Mesendoderm (in vitro differentiated cells): ENCODE results near the gene NSMCE1.

Experiments
- DNase-seq: peaks from one replicate; pipeline ENCODE4 v3.0.0; 2013
- H2AK5ac ChIP-seq: 2 replicates; pipeline ENCODE4 v1.6.1; 2013; ENCODE audit warnings: low read length, inconsistent platforms
- H2BK120ac ChIP-seq: 2 replicates; pipeline ENCODE4 v1.6.1; 2013; ENCODE audit warnings: low read depth, mild to moderate bottlenecking, low read length, moderate library complexity, mixed read lengths
- H2BK15ac ChIP-seq: replicated peaks from 2 replicates; pipeline ENCODE4 v1.6.1; 2013; ENCODE audit warnings: low read depth, mild to moderate bottlenecking, moderate library complexity
- H2BK5ac ChIP-seq: 2 replicates; pipeline ENCODE4 v1.6.1; 2013; ENCODE audit warnings: low read length, inconsistent platforms
- H3K18ac ChIP-seq: 2 replicates; pipeline ENCODE4 v1.6.1; 2013; ENCODE audit warnings: mild to moderate bottlenecking, low read length, mixed read lengths
- H3K23ac ChIP-seq: one replicate; pipeline ENCODE4 v1.6.1; 2013; ENCODE audit warnings: low read length
- H3K27ac ChIP-seq: 2 replicates; pipeline ENCODE4 v1.5.1; 2013; ENCODE audit warnings: low read depth, mild to moderate bottlenecking, inconsistent platforms, low read length, moderate library complexity
- H3K27me3 ChIP-seq: 2 replicates; pipeline ENCODE4 v1.6.1; 2013; ENCODE audit warnings: low read length, control low read depth, mild to moderate bottlenecking, inconsistent platforms; ENCODE audit not compliant: insufficient read depth, poor library complexity
- H3K36me3 ChIP-seq: 2 replicates; pipeline ENCODE4 v1.6.1; 2013; ENCODE audit warnings: low read length, inconsistent platforms; ENCODE audit not compliant: control insufficient read depth, insufficient read depth
- H3K4ac ChIP-seq: one replicate; pipeline ENCODE4 v1.6.1; 2013; ENCODE audit warnings: low read depth, mild to moderate bottlenecking, low read length, moderate library complexity
- H3K4me1 ChIP-seq: 2 replicates; pipeline ENCODE4 v1.6.1; 2013; ENCODE audit warnings: low read depth, low read length, inconsistent platforms; ENCODE audit not compliant: control insufficient read depth
- H3K4me2 ChIP-seq: 2 replicates; pipeline ENCODE4 v1.6.1; 2013; ENCODE audit warnings: low read length
- H3K4me3 ChIP-seq: 2 replicates; pipeline ENCODE4 v1.5.1; 2013; ENCODE audit warnings: mild to moderate bottlenecking, low read length
- H3K56ac ChIP-seq: one replicate; pipeline ENCODE4 v1.6.1; 2013; ENCODE audit warnings: low read length
- H3K79me1 ChIP-seq: 2 replicates; pipeline ENCODE4 v1.6.1; 2013; ENCODE audit warnings: low read length, inconsistent platforms
- H3K79me2 ChIP-seq: 2 replicates; pipeline ENCODE4 v1.6.1; 2013; ENCODE audit warnings: mild to moderate bottlenecking, low read length; ENCODE audit not compliant: control insufficient read depth, insufficient read depth
- H3K9ac ChIP-seq: 2 replicates; pipeline ENCODE4 v1.6.1; 2013; ENCODE audit warnings: low read length, inconsistent platforms
- H4K5ac ChIP-seq: one replicate; pipeline ENCODE4 v1.6.1; 2013; ENCODE audit warnings: low read length
- H4K8ac ChIP-seq: one replicate; pipeline ENCODE4 v1.6.1; 2013; ENCODE audit warnings: low read depth, mild to moderate bottlenecking, control low read depth, low read length, moderate library complexity
- WGBS: extraction: QIAGEN DNeasy Blood & Tissue Kit; methylation state at CpG from one replicate; pipeline ENCODE4 v1.1.7; 2013; ENCODE audit warnings: low lambda C conversion rate, missing lambda C conversion rate; ENCODE audit not compliant: insufficient coverage; ENCODE audit errors: extremely low coverage; 5-methylcytosine and 5-hydroxymethylcytosine counted together

Gene NSMCE1

DNA sequence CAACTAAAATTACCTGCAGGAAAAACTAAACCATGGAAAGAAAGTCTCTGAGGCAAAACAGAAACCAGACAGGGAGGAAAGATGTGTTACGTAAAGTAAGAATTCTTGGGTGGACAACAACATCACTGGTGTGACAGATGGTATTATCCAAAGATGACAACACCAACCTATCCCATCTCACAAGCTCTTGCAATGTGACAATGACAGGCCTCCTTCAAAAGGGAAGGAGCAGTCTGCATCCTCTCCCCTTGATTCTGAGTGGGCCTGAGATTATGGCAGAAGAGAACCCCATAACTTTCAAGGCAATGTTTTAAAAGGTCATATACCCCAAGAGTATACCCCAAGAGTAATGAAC is 82.8 kb downstream of the NSMCE1 start:
- no CpG with 5 or more reads among the region's 1 CpG for WGBS
- Histone ChIP-seq H3K4me3 (no peak overlapping the region), H3K36me3 (no peaks in the 10 kb centered on the region), H3K23ac (no peak overlapping the region), H4K8ac (no peak overlapping the region), H2BK15ac (no peak overlapping the region), H2AK5ac (no peak overlapping the region), H3K4me2 (no peak overlapping the region), H3K56ac (no peak overlapping the region), H3K4ac (no peak overlapping the region), H3K79me2 (no peaks in the 10 kb centered on the region), H2BK5ac (no peak overlapping the region), H3K27me3 (no peaks in the 10 kb centered on the region), H2BK120ac (no peak overlapping the region), H3K9ac (no peak overlapping the region), H3K79me1 (no peaks in the 10 kb centered on the region), H3K27ac (no peak overlapping the region), H3K18ac (no peak overlapping the region), H3K4me1 (no peaks in the 10 kb centered on the region), H4K5ac (no peak overlapping the region)
- no peak for DNase-seq

- H2BK5ac ChIP-seq = no peak overlapping the region
- H3K36me3 ChIP-seq = no peaks in the 10 kb centered on the region
- H3K56ac ChIP-seq = no peak overlapping the region
- H3K9ac ChIP-seq = no peak overlapping the region
- H3K4me3 ChIP-seq = no peak overlapping the region
- no peak for DNase-seq
- no peak overlapping the region for H4K8ac ChIP-seq
- H3K27me3 ChIP-seq = no peaks in the 10 kb centered on the region
- no peak overlapping the region for H2BK120ac ChIP-seq
- H3K27ac ChIP-seq = no peak overlapping the region
- H3K18ac ChIP-seq = no peak overlapping the region
- no peak overlapping the region for H2AK5ac ChIP-seq
- no peak overlapping the region for H3K4ac ChIP-seq
- H3K4me2 ChIP-seq = no peak overlapping the region
- H3K23ac ChIP-seq = no peak overlapping the region
- no peaks in the 10 kb centered on the region for H3K79me1 ChIP-seq
- H2BK15ac ChIP-seq = no peak overlapping the region
- H4K5ac ChIP-seq = no peak overlapping the region
- WGBS = no CpG with 5 or more reads among the region's 7 CpGs
- H3K79me2 ChIP-seq = no peaks in the 10 kb centered on the region
- no peaks in the 10 kb centered on the region for H3K4me1 ChIP-seq
Observed at GRCh38 chr16:27182906-27183405, 85.6 kb downstream of the NSMCE1 start.

DNA sequence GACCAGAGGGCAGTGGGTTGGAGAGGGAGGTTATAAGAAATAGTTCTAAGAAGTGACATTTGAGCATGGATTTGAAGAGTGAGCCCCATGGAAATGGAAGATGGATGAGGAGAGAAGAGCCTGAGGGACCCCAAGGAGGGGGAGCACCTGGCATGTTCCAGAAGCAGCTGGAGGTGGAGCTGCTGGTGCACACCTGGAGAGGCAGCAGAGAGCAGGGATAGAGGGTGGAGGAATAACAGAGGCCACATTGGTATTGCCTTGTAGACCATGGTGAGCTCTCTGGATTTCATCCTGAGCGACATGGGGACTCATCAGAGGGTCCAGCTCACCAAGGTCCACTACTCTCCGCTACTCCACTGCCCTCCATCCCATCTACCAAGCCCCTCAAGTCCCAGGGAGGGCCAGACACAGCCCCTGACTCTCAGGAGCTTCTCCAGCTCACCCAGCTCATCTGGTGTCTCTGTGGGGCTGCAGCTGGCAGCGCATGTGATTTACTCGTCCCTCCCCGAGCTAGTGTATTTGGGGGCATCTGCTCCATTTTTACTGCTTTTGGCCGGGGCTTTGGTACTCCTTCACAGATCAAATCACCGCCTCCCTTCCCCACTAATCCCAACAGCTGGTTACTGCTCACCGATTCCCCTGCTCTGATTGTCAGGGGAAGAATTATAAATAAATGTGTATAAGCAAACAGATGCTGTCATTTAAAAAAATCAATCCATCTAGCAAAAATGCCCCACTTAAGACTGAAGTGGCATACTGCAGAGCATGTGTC is 87.4 kb downstream of the NSMCE1 start:
- Histone ChIP-seq H4K5ac (no peak overlapping the region), H3K27me3 (no peaks in the 10 kb centered on the region), H3K4me1 (no peaks in the 10 kb centered on the region), H3K4me3 (no peak overlapping the region), H3K23ac (no peak overlapping the region), H3K27ac (no peak overlapping the region), H3K18ac (no peak overlapping the region), H3K79me2 (no peaks in the 10 kb centered on the region), H2BK15ac (no peak overlapping the region), H4K8ac (no peak overlapping the region), H3K56ac (no peak overlapping the region), H2BK120ac (no peak overlapping the region), H3K4ac (no peak overlapping the region), H3K4me2 (no peak overlapping the region), H3K36me3 (no peaks in the 10 kb centered on the region), H3K79me1 (no peaks in the 10 kb centered on the region), H2AK5ac (no peak overlapping the region), H3K9ac (no peak overlapping the region), H2BK5ac (no peak overlapping the region)
- WGBS = no CpG with 5 or more reads among the region's 8 CpGs
- DNase-seq = peak; percentile 25

DNA sequence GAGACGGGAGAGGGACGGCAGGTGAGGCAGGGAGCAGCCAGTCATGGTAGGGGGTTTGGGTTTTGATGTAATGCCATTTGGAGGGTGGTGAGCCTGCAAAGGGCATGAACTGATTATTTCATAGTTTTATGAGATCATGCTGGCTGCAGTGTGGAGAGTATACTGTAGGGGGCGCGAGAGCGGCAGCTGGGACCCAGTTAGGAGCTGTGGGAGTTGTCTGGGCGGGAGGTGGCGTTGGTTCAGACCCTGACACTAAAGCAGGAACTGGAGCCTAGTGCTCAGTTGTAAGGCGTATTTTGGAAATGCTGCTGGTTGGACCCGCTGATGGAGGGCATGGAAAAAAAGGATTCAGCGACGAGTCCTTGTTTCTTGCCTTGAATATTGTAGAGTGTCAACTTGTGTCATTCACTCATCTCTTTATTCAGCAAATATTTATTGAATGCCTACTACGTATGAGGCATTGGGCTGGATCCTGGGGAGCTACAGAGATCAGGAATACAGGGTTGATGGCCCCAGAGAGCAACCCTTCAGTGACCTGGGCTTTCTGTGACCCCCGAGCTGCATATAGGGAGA is 89.0 kb downstream of the NSMCE1 start:
- Histone ChIP-seq H3K18ac (no peak overlapping the region), H3K23ac (no peak overlapping the region), H3K36me3 (no peaks in the 10 kb centered on the region), H3K56ac (peak overlapping the region; percentile 70), H3K79me1 (no peaks in the 10 kb centered on the region), H2AK5ac (no peak overlapping the region), H2BK15ac (no peak overlapping the region), H4K5ac (no peak overlapping the region), H3K27me3 (no peaks in the 10 kb centered on the region), H3K79me2 (no peaks in the 10 kb centered on the region), H2BK120ac (no peak overlapping the region), H3K4me1 (no peaks in the 10 kb centered on the region), H3K27ac (no peak overlapping the region), H3K4me3 (no peak overlapping the region), H4K8ac (no peak overlapping the region), H3K4me2 (no peak overlapping the region), H2BK5ac (no peak overlapping the region), H3K9ac (peak overlapping the region; percentile 36), H3K4ac (no peak overlapping the region)
- peak; percentile 83 for DNase-seq
- no CpG with 5 or more reads among the region's 13 CpGs for WGBS

DNA sequence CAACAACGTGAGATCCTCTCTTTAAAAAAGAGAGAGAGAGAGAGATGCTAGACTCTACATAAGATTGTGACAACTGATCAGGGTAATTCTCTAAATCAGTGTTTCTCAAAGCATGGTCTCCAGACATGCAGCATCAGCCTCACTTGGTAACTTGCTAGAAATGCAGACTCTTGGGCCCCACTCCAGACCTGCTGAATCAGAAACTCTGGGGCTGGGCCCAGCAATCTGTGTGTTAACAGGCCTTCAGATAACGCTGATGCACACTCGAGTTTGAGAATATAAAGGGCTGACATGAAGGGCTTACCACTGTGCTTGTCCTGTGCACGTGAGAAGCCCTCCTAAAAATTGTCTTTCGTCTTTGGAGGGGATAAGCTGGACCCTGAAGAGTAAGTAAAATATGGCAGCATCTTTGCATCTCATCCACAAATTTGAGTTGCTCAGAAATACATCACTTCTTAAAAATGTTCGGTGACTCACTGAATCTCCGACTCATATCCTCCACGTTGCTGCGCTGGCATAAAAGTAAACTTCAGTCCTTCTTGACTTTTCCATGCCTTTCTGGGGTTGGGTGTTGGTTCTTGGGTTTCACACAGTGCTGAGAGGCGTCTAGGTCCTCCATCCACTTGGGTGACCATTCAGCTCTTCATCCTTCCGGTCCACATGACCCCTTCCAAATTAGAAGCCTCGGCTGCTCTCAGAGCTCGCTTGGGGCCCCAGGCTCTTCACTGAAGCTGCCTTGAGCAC is 91.4 kb downstream of the NSMCE1 start:
- Histone ChIP-seq H3K4me1 (no peaks in the 10 kb centered on the region), H3K4me3 (no peak overlapping the region), H3K79me2 (no peaks in the 10 kb centered on the region), H3K4ac (no peak overlapping the region), H3K9ac (no peak overlapping the region), H3K79me1 (no peaks in the 10 kb centered on the region), H3K23ac (no peak overlapping the region), H3K27ac (no peak overlapping the region), H2BK5ac (no peak overlapping the region), H3K27me3 (no peaks in the 10 kb centered on the region), H3K18ac (no peak overlapping the region), H2BK15ac (no peak overlapping the region), H2BK120ac (no peak overlapping the region), H4K5ac (no peak overlapping the region), H4K8ac (no peak overlapping the region), H2AK5ac (no peak overlapping the region), H3K4me2 (no peak overlapping the region), H3K36me3 (no peaks in the 10 kb centered on the region), H3K56ac (no peak overlapping the region)
- no peak for DNase-seq
- no CpG with 5 or more reads among the region's 13 CpGs for WGBS
